Smooth muscle cell (in vitro differentiated cells): ENCODE data around the gene PRLR. TPM values are rescaled to one million over a fixed set of nuclear protein-coding genes. Genes with fewer than 3 reads are reported as not detected.

Experiments used
- DNase-seq: peaks from one replicate; lab custom pipeline; 2025; ENCODE audit not compliant: unreplicated experiment; lab: John Stamatoyannopoulos, UW
- H2AFZ ChIP-seq: fragments of 200-600 bp; sonication (generic); 2 replicates; pipeline ENCODE4 v1.6.0; 2016; ENCODE audit warnings: antibody characterized with exemption, low read depth, mild to moderate bottlenecking
- H3F3A ChIP-seq: fragments of 200-600 bp; sonication (generic); 2 replicates; pipeline ENCODE4 v1.6.0; 2017; ENCODE audit warnings: antibody characterized with exemption, low read depth
- H3K27ac ChIP-seq: fragments of 200-600 bp; sonication (generic); 2 replicates; pipeline ENCODE4 v1.5.1; 2016; ENCODE audit warnings: low read depth, mild to moderate bottlenecking
- H3K27me3 ChIP-seq: fragments of 200-600 bp; sonication (generic); 2 replicates; pipeline ENCODE4 v1.6.1; 2016; ENCODE audit warnings: low read depth, mild to moderate bottlenecking
- H3K36me3 ChIP-seq: fragments of 200-600 bp; sonication (generic); 2 replicates; pipeline ENCODE4 v1.5.1; 2016; ENCODE audit warnings: low read depth
- H3K4me1 ChIP-seq: fragments of 200-600 bp; sonication (generic); 2 replicates; pipeline ENCODE4 v1.5.1; 2016; ENCODE audit warnings: low read depth
- H3K4me2 ChIP-seq: fragments of 200-600 bp; sonication (generic); 2 replicates; pipeline ENCODE4 v1.6.0; 2016; ENCODE audit warnings: mild to moderate bottlenecking
- H3K4me3 ChIP-seq: fragments of 200-600 bp; sonication (generic); 2 replicates; pipeline ENCODE4 v1.5.1; 2016; ENCODE audit warnings: mild to moderate bottlenecking
- H3K79me2 ChIP-seq: fragments of 200-600 bp; sonication (generic); 2 replicates; pipeline ENCODE4 v1.6.0; 2016; ENCODE audit warnings: low read depth, mild to moderate bottlenecking
- H3K9ac ChIP-seq: fragments of 200-600 bp; sonication (generic); 2 replicates; pipeline ENCODE4 v1.6.0; 2016; ENCODE audit warnings: low read depth
- H3K9me3 ChIP-seq: fragments of 200-600 bp; sonication (generic); replicated peaks from 2 replicates; pipeline ENCODE4 v1.5.1; 2016; ENCODE audit warnings: low read depth
- H4K20me1 ChIP-seq: fragments of 200-600 bp; sonication (generic); 2 replicates; pipeline ENCODE4 v1.6.0; 2016; ENCODE audit warnings: low read depth
- CTCF ChIP-seq: fragments of 200-600 bp; sonication (generic); IDR thresholded peaks from 2 replicates; pipeline ENCODE4 v1.5.1; 2017; ENCODE audit warnings: borderline replicate concordance, mild to moderate bottlenecking, antibody characterized with exemption; ENCODE audit not compliant: insufficient read depth, poor library complexity, severe bottlenecking
- WGBS: methylation state at CpG from one replicate; pipeline ENCODE4 v1.1.7; 2016; ENCODE audit warnings: low lambda C conversion rate; 5-methylcytosine and 5-hydroxymethylcytosine counted together
- polyA plus RNA-seq: library from polyadenylated mRNA; unstranded; fragments of >200 nt; fragmentation: Nextera tagmentation; extraction: Ambion mirVana; gene quantifications from 2 replicates; pipeline ENCODE4 v1.2.1, GENCODE V29; 2016
- total RNA-seq: library from RNA; depleted of rRNA; stranded (reverse); fragments of >200 nt; gene quantifications from 2 replicates; pipeline ENCODE4 v1.2.3, GENCODE V29; 2014

The PRLR gene
- total and polyA plus RNA-seq, 2 experiments from 2014 or later, result 2.3 to 47.4 TPM

- WGBS, result 85% methylated on average over 3 of the region's 3 CpGs
- Histone ChIP-seq H2AFZ (no peak overlapping the region), H3K9ac (no peak overlapping the region), H3K9me3 (no peaks in the 10 kb centered on the region), H3K4me1 (no peaks in the 10 kb centered on the region), H3K36me3 (no peaks in the 10 kb centered on the region), H3K27ac (no peak overlapping the region), H3K4me2 (no peak overlapping the region), H3K4me3 (no peak overlapping the region), H3F3A (no peaks in the 10 kb centered on the region), H3K27me3 (peaks cover 4% of the 10 kb centered on the region), H3K79me2 (no peaks in the 10 kb centered on the region), H4K20me1 (no peaks in the 10 kb centered on the region)
- TF ChIP-seq CTCF, result no peak
- no peak for DNase-seq
These were observed 228.4 kb downstream of the PRLR start for GRCh38 chr5:35001842-35002241.

Other genes with a start within 250 kb of the PRLR start
- gene AGXT2, start 182.5 kb downstream of the PRLR start, total RNA-seq, result not detected in 2 replicates
- gene AGXT2, start 182.5 kb downstream of the PRLR start, polyA plus RNA-seq, result not detected in 2 replicates